ENCODE data around the gene ACER3.

ACER3 gene

DNA sequence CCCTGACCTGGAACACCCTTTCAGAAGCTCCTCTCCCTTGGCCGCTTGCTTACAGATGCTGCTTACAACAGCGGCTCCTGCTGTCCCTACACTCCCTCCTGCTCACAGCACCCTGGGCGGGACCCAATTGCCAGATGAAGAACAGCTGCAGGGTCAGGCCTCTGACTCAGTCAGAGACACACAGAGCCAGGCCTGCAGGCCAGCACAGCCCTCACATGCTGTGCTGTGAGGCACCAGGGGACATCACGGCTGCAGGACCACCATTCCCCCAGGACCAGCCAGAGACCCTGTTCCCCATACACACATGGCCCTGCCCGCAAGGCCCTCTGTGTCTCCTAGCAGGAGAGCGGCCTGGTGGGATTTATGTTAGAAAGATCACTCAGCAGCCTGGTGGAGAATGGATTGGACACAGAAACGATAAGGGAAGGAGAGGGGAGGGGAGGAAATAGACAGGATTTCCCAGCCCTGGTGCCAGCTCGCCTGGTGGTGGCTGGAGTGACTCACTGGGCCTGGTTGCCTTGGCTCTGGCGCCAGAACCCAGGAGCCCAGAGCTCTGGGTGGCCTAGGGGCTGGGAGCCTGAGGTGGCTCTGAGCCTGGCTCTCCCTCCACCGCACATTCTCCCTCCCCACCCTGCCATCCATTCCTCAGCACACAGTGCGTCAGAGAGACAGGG, 212.7 kb downstream of the ACER3 start:
- peak in 22 of 51 donors; percentile 20 to 72 (median 43) for DNase-seq

DNA sequence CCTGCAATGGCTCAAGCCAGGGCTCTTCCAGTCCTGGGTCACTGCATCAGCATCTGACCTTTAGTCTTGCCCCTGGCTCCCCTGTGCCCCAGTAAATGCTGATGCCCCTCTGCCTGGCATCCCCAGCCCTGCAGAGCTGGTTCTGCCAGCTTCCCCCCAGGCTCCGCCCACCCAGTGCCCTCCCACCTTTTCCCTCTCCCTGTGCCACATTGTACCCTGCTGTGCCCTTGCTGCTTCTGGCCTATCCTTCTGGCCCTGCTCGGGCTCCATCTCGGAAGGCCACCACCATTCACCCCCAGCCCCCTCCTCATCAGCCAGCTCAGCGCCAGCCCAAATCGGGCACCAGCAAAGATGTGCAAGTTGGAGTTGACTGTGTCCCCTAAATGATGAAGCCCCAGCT, 213.5 kb downstream of the ACER3 start:
- no peak for DNase-seq

DNA sequence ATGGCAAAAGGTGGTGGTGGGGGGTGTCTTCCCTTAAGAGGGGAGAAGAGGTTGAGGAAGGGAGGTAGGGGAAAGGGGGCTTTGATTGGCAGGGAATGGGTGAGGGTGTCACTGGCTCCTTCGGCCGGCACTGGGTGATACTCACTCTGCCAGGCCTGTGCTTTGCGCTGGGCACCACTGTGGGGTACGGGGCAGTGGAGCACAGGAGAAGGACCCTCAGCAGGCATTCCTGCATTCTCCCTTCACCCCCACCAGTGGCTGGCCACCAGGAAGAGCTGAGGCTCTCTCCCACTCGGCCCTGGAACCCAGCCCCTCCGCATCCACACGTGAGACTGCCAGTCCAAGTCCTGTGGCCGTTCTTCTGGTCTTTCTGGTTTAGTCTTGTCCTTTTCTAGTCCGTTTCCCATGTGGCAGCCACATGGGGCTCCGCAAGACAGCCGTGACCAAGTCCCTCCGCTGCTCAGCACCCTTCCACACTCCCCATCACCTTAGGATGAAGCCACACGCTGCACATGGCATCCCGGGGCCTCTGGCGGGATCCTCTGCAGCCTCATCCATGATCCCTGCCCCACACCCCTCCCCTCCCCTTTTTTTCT, 214.0 kb downstream of the ACER3 start:
- DNase-seq: no peak

DNA sequence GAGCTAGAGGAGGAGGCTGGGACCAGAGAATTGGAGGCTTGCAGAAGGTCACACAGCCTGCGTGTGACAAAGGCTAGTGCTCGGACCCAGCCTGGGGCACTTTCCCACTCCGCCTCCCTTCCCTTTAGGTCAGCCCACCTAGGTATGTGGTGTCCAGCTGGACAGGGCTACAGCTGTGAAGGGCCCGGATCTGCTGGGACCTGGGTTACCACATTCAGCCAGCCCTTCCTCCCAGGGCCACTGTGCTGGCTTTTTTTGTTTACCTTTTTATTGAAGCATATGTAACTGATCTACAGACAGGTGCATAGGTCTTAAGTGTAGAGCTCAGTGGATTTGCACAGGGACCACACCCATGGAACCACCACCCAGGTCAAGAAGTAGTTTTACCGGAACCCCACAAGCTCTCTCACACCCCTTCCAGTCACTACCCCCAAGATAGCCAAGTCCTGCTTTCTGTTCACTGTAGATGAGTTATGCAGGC, 214.7 kb downstream of the ACER3 start:
- no peak for DNase-seq
